Activated T-cell treated with anti-CD3 and anti-CD28 coated beads, Interleukin-2, amount 50 U/mL, for 72 hours (primary cell): ENCODE data around the gene LRCOL1. TPM values are rescaled to one million over a fixed set of nuclear protein-coding genes. Genes with fewer than 3 reads are reported as not detected.

Experiments
- ATAC-seq, 2 donors: fragments of 150-1000 bp; cut with Tn5 transposase; replicated peaks in 1 of 2; 2 replicates each; pipeline ENCODE4 v1.10.0; 2021; ENCODE audit warnings: moderate library complexity in 2 of 2, mild to moderate bottlenecking in 1 of 2
- DNase-seq, 2 donors: peaks; one replicate each; pipeline ENCODE4 v3.0.0; 2021 to 2022; ENCODE audit warnings: mixed read lengths in 1 of 2
- H3K27ac Mint-ChIP-seq: one replicate; pipeline ENCODE4 v1.8.0; 2022; ENCODE audit warnings: mild to moderate bottlenecking, moderate library complexity, mixed read lengths
- H3K27me3 Mint-ChIP-seq: one replicate; pipeline ENCODE4 v1.8.0; 2022; ENCODE audit warnings: low read depth, mixed read lengths
- H3K36me3 Mint-ChIP-seq, 2 donors: one replicate each; pipeline ENCODE4 v1.8.0; 2022; ENCODE audit warnings: mixed read lengths in 2 of 2, mild to moderate bottlenecking in 1 of 2; ENCODE audit not compliant: insufficient read depth in 2 of 2
- H3K4me1 Mint-ChIP-seq: one replicate; pipeline ENCODE4 v1.8.0; 2022; ENCODE audit warnings: low read depth, mixed read lengths
- H3K4me3 Mint-ChIP-seq, 2 donors: one replicate each; pipeline ENCODE4 v1.8.0; 2022; ENCODE audit warnings: mild to moderate bottlenecking in 2 of 2, mixed read lengths in 2 of 2, moderate library complexity in 2 of 2
- H3K9me3 Mint-ChIP-seq, 2 donors: one replicate each; pipeline ENCODE4 v1.8.0; 2022; ENCODE audit warnings: mixed read lengths in 2 of 2
- total RNA-seq, 2 donors: library from RNA; stranded (reverse); gene quantifications; one replicate each; pipeline ENCODE4 v1.2.3, GENCODE V29; 2022

LRCOL1 gene
- total RNA-seq, 2 donors from 2014 or later, result not detected

DNA sequence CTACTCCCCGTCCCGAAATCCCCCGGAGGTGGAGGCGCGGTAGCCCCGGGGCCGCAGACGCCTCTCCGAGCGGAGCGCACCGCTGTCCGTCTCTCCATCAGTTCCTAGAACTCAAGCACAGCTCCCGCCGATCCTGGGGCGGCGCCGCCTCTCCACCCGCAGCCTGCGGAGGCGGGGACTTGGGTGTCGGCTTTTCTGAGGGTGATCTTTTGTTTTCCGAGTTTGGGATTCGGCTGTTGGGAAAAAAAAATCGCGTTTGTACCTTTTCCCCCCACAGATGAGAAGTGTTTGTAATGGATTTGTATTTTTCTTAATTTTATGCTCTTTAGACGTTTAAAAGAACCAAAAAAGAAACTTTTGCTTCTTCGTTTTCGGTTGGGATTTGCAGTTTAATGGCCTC lies 26.6 kb downstream of the LRCOL1 start:
- Mint-ChIP-seq H3K9me3 (no peaks in the 10 kb centered on the region), H3K27me3 (no peaks in the 10 kb centered on the region), H3K4me3 (no peak overlapping the region), H3K36me3 (peaks cover 0 to 4% of the 10 kb centered on the region in 2 donors), H3K27ac (no peak overlapping the region), H3K4me1 (no peaks in the 10 kb centered on the region)
- ATAC-seq (no peak), DNase-seq (no peak)

DNA sequence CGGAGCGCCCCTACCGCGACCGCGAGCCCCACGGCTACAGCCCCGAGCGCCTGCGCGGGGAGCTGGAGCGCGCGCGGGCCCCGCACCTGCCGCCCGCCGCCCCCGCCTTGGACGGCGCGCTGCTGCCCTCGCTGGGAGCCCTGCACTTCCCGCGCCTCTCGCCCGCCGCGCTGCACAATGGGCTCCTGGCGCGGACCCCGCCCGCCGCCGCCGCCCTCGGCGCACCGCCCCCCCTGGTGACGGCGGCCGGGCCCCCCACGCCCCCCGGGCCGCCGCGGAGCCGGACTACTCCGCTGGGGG lies 27.0 kb downstream of the LRCOL1 start:
- Mint-ChIP-seq H3K4me1 (no peaks in the 10 kb centered on the region), H3K9me3 (no peaks in the 10 kb centered on the region), H3K27me3 (no peaks in the 10 kb centered on the region), H3K27ac (no peak overlapping the region), H3K36me3 (peaks cover 0 to 4% of the 10 kb centered on the region in 2 donors), H3K4me3 (no peak overlapping the region)
- ATAC-seq, result no peak
- DNase-seq, result no peak

DNA sequence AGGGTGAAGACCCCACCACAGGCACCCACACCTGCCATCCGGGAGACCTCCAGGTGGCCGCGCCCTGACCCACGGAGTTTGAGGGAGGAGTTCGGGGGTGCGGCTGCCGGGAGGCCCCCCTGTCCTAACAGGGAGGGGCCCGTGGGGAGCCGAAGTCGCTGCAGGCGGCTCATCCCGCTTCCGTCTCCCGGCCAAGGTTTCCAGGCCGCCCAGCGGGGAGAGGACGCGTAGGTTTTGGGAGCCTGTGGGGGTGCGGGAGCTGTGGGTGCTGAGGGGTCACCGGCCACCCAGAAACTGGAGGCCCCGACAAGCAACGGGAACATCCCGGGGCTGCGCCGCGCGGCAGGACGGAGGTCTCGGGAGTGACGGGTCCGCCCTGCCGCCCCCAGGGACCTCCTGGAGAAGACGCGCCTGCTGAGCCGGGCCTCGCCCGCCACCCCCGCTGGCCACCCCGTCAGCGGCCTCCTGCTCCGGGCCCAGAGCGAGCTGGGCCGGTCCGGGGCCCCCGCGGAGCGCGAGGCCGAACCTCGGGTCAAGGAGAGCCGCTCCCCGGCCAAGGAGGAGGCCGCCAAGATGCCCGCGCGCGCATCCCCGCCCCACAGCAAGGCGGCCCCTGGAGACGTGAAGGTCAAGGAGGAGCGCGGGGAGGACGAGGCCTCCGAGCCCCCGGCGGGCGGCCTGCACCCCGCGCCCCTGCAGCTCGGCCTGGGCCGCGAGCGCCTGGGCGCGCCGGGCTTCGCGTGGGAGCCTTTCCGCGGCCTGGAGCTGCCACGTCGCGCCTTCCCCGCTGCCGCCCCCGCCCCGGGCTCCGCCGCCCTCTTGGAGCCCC lies 27.6 kb downstream of the LRCOL1 start:
- Mint-ChIP-seq H3K36me3 (peaks cover 3 to 4% of the 10 kb centered on the region in 2 donors), H3K9me3 (no peaks in the 10 kb centered on the region), H3K4me3 (no peak overlapping the region), H3K27ac (no peak overlapping the region), H3K4me1 (no peaks in the 10 kb centered on the region), H3K27me3 (no peaks in the 10 kb centered on the region)
- ATAC-seq (no peak), DNase-seq (no peak)

DNA sequence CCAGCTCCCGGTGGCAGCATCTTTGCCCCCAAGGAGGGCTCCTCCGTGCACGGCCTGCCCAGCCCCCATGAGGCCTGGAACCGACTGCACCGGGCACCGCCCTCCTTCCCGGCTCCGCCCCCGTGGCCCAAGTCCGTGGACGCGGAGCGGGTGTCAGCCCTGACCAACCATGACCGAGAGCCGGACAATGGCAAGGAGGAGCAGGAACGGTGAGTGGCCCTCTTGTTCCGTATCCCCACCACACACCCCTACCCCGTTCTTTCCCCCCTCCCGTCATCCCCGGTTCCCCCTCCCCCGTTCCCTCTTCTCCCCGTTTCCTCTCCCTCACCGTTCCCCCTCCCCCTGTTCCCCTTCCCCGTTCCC lies 28.3 kb downstream of the LRCOL1 start:
- Mint-ChIP-seq H3K27me3 (no peaks in the 10 kb centered on the region), H3K27ac (no peak overlapping the region), H3K4me3 (no peak overlapping the region), H3K4me1 (no peaks in the 10 kb centered on the region), H3K9me3 (no peaks in the 10 kb centered on the region), H3K36me3 (peaks cover 3 to 4% of the 10 kb centered on the region in 2 donors)
- no peak for DNase-seq
- ATAC-seq, result no peak

DNA sequence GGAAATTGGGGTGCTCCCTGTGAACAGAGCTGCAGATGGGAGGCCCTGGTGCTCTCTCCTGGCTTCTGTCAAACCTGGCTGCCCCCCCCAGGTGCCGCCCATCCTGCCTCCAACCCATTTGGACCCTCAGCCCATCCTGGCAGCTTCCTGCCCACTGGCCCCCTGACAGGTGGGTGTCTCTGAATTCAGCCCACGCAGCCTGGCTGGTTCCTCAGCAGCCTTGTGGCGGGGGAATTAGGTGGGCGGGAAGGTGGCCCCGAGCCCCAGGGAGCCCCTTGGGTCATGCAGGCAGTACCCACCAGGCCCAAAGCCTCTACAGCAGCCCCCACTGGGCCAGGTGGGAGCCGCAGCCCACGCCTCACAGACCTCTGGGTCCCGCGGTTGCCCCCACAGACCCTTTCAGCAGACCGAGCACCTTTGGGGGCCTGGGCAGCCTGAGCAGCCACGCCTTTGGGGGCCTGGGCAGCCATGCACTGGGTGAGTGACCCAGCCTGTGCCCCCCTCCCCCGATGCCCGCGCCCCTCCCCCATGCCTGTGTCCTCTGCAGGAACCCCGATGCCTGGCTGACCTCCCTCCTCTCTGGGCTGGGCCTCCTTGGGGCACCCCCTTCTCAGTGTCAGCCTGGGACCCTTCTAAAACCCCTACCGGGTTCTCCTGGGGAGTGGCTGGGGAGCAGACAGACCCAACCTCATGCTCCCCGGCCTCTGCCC lies 28.9 kb downstream of the LRCOL1 start:
- Mint-ChIP-seq H3K4me1 (no peaks in the 10 kb centered on the region), H3K36me3 (peaks cover 3 to 4% of the 10 kb centered on the region in 2 donors), H3K4me3 (no peak overlapping the region), H3K9me3 (no peaks in the 10 kb centered on the region), H3K27me3 (no peaks in the 10 kb centered on the region), H3K27ac (no peak overlapping the region)
- DNase-seq, result no peak
- ATAC-seq, result no peak

DNA sequence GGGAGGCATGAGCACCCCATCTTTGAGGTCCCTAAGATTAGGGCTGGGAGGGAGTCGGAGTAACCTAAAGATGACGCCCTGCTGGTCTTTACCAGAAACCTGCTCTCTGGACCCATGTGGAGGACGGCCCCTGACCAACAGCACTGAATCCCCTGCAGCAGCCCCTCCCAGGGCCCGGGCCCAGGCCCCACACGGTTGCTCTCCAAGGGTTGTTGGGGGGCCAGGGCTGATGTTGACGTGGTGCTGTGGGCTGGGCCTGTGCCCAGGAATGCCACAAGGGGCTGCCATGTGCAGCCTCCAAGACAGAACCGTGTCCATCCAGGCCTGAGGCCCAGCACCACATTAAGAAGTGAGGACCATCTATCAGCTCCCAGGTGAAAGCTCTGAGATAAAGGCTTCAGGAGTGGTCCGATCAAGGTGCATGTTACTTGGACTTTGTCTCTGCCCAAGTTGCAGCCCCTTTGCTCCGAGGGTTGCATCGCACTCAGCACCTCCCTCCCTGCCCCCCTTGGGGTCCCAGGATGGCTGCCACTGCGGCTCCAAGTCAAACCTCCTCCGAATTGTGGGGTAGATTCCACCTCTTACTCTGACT lies 29.6 kb downstream of the LRCOL1 start:
- H3K9me3 Mint-ChIP-seq, result no peaks in the 10 kb centered on the region
- H3K36me3 Mint-ChIP-seq, result peaks cover 3 to 4% of the 10 kb centered on the region in 2 donors

DNA sequence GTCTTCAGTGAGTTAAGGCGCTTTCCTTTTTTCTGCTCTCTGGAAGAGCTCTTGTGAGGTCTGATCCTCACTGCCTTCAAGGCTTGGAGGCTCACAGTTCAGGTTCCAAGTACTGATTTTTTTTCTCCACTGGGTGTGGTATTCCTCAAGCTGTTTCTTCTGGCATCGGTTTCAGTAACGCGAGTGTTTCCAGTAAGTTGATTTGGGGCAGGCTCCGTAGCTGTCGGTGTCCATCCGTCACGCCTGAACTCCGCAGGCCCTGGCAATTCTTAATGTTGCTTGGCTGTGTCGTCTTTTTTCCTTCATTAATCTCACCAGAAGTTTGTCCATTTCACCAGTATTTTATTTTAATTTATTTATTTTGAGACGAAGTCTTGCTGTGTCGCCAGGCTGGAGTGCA lies 30.6 kb downstream of the LRCOL1 start:
- H3K4me1 Mint-ChIP-seq, result no peaks in the 10 kb centered on the region
- ATAC-seq (no peak), DNase-seq (no peak)
- H3K27ac Mint-ChIP-seq, result no peak overlapping the region
- H3K27me3 Mint-ChIP-seq, result no peaks in the 10 kb centered on the region
- peaks cover 3 to 4% of the 10 kb centered on the region in 2 donors for H3K36me3 Mint-ChIP-seq
- no peak overlapping the region for H3K4me3 Mint-ChIP-seq
- no peaks in the 10 kb centered on the region for H3K9me3 Mint-ChIP-seq

More for the DNA sequence above, 29.6 kb downstream of the LRCOL1 start:
- no peak overlapping the region for H3K4me3 Mint-ChIP-seq
- H3K27me3 Mint-ChIP-seq, result no peaks in the 10 kb centered on the region
- no peak for DNase-seq
- no peaks in the 10 kb centered on the region for H3K4me1 Mint-ChIP-seq
- ATAC-seq, result no peak
- H3K27ac Mint-ChIP-seq, result no peak overlapping the region

DNA sequence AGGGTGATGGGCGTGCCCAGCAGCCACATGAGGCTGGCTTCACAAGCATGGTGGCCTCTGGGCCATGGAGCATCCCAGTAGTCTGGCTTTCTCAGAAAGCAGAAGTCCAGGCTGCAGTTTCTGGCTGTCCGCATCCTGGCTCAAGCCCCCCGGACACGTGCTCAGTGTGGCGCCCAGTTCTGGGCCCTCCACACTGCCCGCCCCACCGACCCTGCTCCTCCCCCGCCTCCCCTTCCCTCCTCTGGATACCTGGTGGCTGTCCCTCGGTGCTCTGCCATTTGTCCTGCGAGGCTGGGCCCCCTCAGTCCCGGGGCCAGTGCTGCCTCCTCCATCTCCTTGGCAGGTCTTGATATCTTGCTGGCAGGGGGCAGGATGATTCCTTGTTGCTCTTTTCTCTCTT lies 31.6 kb downstream of the LRCOL1 start:
- H3K9me3 Mint-ChIP-seq, result no peaks in the 10 kb centered on the region
- no peak overlapping the region for H3K4me3 Mint-ChIP-seq
- ATAC-seq, result no peak

DNA sequence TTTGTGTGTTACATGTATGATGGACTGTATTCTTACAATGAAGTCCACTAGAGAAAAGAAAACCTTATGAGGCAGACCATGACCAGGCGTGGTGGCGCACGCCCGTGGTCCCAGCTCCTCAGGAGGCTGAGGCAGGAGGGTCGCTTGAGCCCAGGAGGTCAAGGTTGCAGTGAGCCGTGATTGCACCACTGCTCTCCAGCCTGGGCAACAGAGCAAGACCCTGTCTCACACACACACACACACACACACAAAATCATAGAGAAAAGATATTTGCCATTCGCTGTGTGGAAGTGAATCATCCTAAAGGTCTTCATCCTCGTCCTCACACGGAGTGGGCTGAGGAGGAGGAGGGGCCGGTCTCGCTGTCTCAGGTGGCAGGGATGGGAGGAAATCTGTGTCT lies 32.3 kb downstream of the LRCOL1 start:
- Mint-ChIP-seq H3K36me3 (peaks cover 0 to 3% of the 10 kb centered on the region in 2 donors), H3K4me3 (no peak overlapping the region), H3K9me3 (no peaks in the 10 kb centered on the region), H3K27ac (no peak overlapping the region), H3K4me1 (no peaks in the 10 kb centered on the region), H3K27me3 (no peaks in the 10 kb centered on the region)
- DNase-seq (no peak), ATAC-seq (no peak)

More for the DNA sequence above, 31.6 kb downstream of the LRCOL1 start:
- H3K27me3 Mint-ChIP-seq, result no peaks in the 10 kb centered on the region
- no peak overlapping the region for H3K27ac Mint-ChIP-seq
- peaks cover 2 to 3% of the 10 kb centered on the region in 2 donors for H3K36me3 Mint-ChIP-seq
- no peaks in the 10 kb centered on the region for H3K4me1 Mint-ChIP-seq
- no peak for DNase-seq

DNA sequence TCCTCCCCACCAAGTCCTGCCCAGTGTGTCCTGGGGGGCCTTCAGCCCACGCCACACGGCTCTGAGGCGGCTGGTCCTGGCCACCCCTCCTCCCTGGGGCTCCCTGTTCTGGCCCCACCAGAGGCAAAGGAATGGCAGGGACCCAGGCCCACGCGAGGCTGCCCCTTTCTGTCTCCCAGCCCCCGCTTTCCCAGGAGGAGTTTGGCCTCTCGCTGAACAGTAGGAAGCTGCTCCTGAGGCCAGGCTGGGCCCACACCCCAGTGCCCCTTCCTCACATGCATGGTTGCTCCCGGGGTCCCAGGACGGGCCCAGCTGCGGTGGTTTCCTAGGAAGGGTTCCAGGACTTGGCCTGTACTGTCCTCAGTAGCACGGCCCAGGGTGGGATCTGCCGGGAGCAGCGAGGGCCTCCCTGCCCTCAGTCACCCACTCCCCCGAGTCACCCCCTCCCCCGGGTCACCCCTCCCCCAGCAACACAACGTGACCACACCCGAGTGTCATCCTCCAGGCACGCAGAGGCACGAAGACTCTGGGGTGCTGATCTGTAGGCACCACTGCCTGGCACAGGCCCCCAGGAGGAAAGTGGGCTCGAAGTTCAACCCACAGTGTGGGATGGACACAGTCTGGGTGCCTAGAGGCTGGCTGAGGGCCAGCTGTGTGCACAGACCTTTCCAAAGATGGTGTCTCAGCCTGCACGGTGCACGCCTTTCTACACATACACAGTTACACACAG lies 33.0 kb downstream of the LRCOL1 start:
- ATAC-seq, result no peak
- no peaks in the 10 kb centered on the region for H3K27me3 Mint-ChIP-seq
- no peak overlapping the region for H3K4me3 Mint-ChIP-seq
- H3K9me3 Mint-ChIP-seq, result no peaks in the 10 kb centered on the region
- no peak for DNase-seq
- no peak overlapping the region for H3K27ac Mint-ChIP-seq
- H3K36me3 Mint-ChIP-seq, result peaks cover 0 to 3% of the 10 kb centered on the region in 2 donors
- H3K4me1 Mint-ChIP-seq, result no peaks in the 10 kb centered on the region

DNA sequence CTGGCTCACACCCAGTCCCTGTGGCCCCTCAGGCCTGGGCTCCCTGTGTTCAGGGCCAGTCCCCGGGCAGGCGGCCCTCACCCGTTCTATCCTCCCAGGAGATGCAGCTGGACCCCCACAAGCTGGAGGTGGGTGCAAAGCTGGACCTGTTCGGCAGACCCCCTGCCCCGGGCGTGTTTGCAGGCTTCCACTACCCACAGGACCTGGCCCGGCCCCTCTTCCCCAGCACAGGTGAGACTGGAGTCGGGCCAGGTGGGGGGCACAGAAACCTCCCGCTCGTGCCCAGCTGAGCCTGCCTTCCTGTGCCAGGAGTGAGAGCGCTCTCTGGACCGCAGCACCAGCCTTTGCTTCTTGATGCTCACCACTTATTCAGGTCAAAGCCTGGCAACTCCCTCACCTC lies 33.7 kb downstream of the LRCOL1 start:
- H3K27ac Mint-ChIP-seq, result no peak overlapping the region
- no peak overlapping the region for H3K4me3 Mint-ChIP-seq
- no peaks in the 10 kb centered on the region for H3K4me1 Mint-ChIP-seq
- no peak for DNase-seq
- no peaks in the 10 kb centered on the region for H3K9me3 Mint-ChIP-seq
- no peaks in the 10 kb centered on the region for H3K27me3 Mint-ChIP-seq
- no peak for ATAC-seq
- H3K36me3 Mint-ChIP-seq, result peaks cover 0 to 3% of the 10 kb centered on the region in 2 donors

DNA sequence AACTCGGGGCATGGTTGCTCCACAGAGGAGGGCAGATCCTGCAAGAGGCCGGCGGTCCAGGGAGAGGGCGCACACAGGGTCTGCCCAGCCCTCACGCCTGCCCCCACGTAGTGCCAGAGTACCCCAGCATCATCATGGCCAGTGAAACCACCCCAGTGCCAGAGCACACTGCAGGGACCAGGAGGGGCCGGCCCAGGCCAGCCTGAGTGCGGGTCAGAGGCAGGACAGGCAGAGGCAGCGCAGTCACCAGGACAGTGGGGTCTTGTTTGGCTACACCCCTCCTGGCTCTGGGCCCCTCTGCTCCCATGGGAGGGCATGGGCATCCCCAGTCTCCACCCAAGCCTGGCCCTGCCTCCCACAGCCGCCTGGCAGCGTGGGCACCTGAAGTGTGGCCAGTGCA lies 34.7 kb downstream of the LRCOL1 start:
- ATAC-seq, result no peak
- Mint-ChIP-seq H3K27ac (no peak overlapping the region), H3K36me3 (peaks cover 0 to 3% of the 10 kb centered on the region in 2 donors)

More for the DNA sequence above, 34.7 kb downstream of the LRCOL1 start:
- Mint-ChIP-seq H3K4me1 (no peaks in the 10 kb centered on the region), H3K27me3 (no peaks in the 10 kb centered on the region), H3K4me3 (no peak overlapping the region), H3K9me3 (no peaks in the 10 kb centered on the region)
- no peak for DNase-seq
